Rectal smooth muscle tissue (tissue), 1 donor: ENCODE results near the gene SNRPD1.
"Not testable (repeated sequence)": the region's sequence is repeated elsewhere in the genome, so short reads cannot be mapped to it uniquely, and the experiment has no call there.

Experiments used
- H3K27ac ChIP-seq: one replicate; pipeline ENCODE4 v1.7.0; 2013; ENCODE audit warnings: low read depth, low read length, inconsistent platforms
- H3K27me3 ChIP-seq: one replicate; pipeline ENCODE4 v1.7.0; 2013; ENCODE audit warnings: low read length; ENCODE audit not compliant: control insufficient read depth, insufficient read depth
- H3K36me3 ChIP-seq: one replicate; pipeline ENCODE4 v1.7.0; 2013; ENCODE audit warnings: low read length; ENCODE audit not compliant: control insufficient read depth, insufficient read depth
- H3K4me1 ChIP-seq: one replicate; pipeline ENCODE4 v1.7.0; 2013; ENCODE audit warnings: low read length; ENCODE audit not compliant: control insufficient read depth, insufficient read depth
- H3K4me3 ChIP-seq: one replicate; pipeline ENCODE4 v1.7.0; 2013; ENCODE audit warnings: low read length
- H3K9ac ChIP-seq: one replicate; pipeline ENCODE4 v1.7.0; 2013; ENCODE audit warnings: low read length

The SNRPD1 gene

GRCh38 chr18:21604671-21605070, 7.4 kb upstream of the SNRPD1 start:
- Histone ChIP-seq H3K27ac (no peak overlapping the region), H3K4me3 (no peak overlapping the region), H3K9ac (no peak overlapping the region), H3K27me3 (no peaks in the 10 kb centered on the region), H3K36me3 (no peaks in the 10 kb centered on the region), H3K4me1 (no peaks in the 10 kb centered on the region)

- Histone ChIP-seq H3K4me1 (no peaks in the 10 kb centered on the region), H3K27ac (no peak overlapping the region), H3K27me3 (no peaks in the 10 kb centered on the region), H3K4me3 (no peak overlapping the region), H3K36me3 (no peaks in the 10 kb centered on the region), H3K9ac (no peak overlapping the region)
These were observed 6.9 kb upstream of the SNRPD1 start for GRCh38 chr18:21605213-21605612.

- H3K9ac ChIP-seq, H3K4me1 ChIP-seq, H3K27ac ChIP-seq, H3K27me3 ChIP-seq, H3K36me3 ChIP-seq: not testable (repeated sequence)
- H3K4me3 ChIP-seq = peak overlapping the region; percentile 93
These were observed 551 bp upstream of the SNRPD1 start for GRCh38 chr18:21611401-21612124.

GRCh38 chr18:21621640-21622039, 9.5 kb downstream of the SNRPD1 start:
- H3K9ac ChIP-seq, H3K4me1 ChIP-seq, H3K27ac ChIP-seq, H3K4me3 ChIP-seq, H3K27me3 ChIP-seq: not testable (repeated sequence)
- H3K36me3 ChIP-seq = peaks cover 12% of the 10 kb centered on the region

GRCh38 chr18:21629089-21629832, 17.1 kb downstream of the SNRPD1 start:
- H3K27me3 ChIP-seq = no peaks in the 10 kb centered on the region
- H3K4me3 ChIP-seq = no peak overlapping the region
- H3K36me3 ChIP-seq = peaks cover 6% of the 10 kb centered on the region
- H3K4me1 ChIP-seq = no peaks in the 10 kb centered on the region
- H3K27ac ChIP-seq = no peak overlapping the region
- H3K9ac ChIP-seq = no peak overlapping the region

- H3K4me1 ChIP-seq = no peaks in the 10 kb centered on the region
- H3K9ac ChIP-seq = no peak overlapping the region
- H3K27ac ChIP-seq = no peak overlapping the region
- no peaks in the 10 kb centered on the region for H3K36me3 ChIP-seq
- H3K4me3 ChIP-seq = no peak overlapping the region
- H3K27me3 ChIP-seq = no peaks in the 10 kb centered on the region
These were observed 20.3 kb downstream of the SNRPD1 start for GRCh38 chr18:21632393-21632792.

GRCh38 chr18:21634588-21635199, 22.6 kb downstream of the SNRPD1 start:
- Histone ChIP-seq H3K9ac (no peak overlapping the region), H3K36me3 (no peaks in the 10 kb centered on the region), H3K4me1 (no peaks in the 10 kb centered on the region), H3K27me3 (no peaks in the 10 kb centered on the region), H3K27ac (no peak overlapping the region), H3K4me3 (no peak overlapping the region)

GRCh38 chr18:21636769-21637168, 24.7 kb downstream of the SNRPD1 start:
- H3K4me1 ChIP-seq = no peaks in the 10 kb centered on the region
- no peaks in the 10 kb centered on the region for H3K36me3 ChIP-seq
- H3K27me3 ChIP-seq = no peaks in the 10 kb centered on the region
- no peak overlapping the region for H3K9ac ChIP-seq
- H3K27ac ChIP-seq = no peak overlapping the region
- no peak overlapping the region for H3K4me3 ChIP-seq

GRCh38 chr18:21638822-21639221, 26.7 kb downstream of the SNRPD1 start:
- no peaks in the 10 kb centered on the region for H3K27me3 ChIP-seq
- H3K4me1 ChIP-seq = no peaks in the 10 kb centered on the region
- H3K4me3 ChIP-seq = no peak overlapping the region
- H3K27ac ChIP-seq = no peak overlapping the region
- no peaks in the 10 kb centered on the region for H3K36me3 ChIP-seq
- H3K9ac ChIP-seq = no peak overlapping the region

GRCh38 chr18:21640375-21640774, 28.3 kb downstream of the SNRPD1 start:
- not testable (repeated sequence) for H3K27me3 ChIP-seq, H3K4me1 ChIP-seq, H3K9ac ChIP-seq, H3K4me3 ChIP-seq, H3K36me3 ChIP-seq, H3K27ac ChIP-seq

- H3K27ac ChIP-seq = no peak overlapping the region
- no peaks in the 10 kb centered on the region for H3K4me1 ChIP-seq
- H3K36me3 ChIP-seq = no peaks in the 10 kb centered on the region
These were observed 38.2 kb downstream of the SNRPD1 start for GRCh38 chr18:21650311-21650710.

GRCh38 chr18:21652073-21652472, 40.0 kb downstream of the SNRPD1 start:
- no peaks in the 10 kb centered on the region for H3K27me3 ChIP-seq
- no peaks in the 10 kb centered on the region for H3K4me1 ChIP-seq
- no peak overlapping the region for H3K4me3 ChIP-seq
- no peak overlapping the region for H3K9ac ChIP-seq
- no peak overlapping the region for H3K27ac ChIP-seq
- no peaks in the 10 kb centered on the region for H3K36me3 ChIP-seq

More at GRCh38 chr18:21650311-21650710, 38.2 kb downstream of the SNRPD1 start:
- Histone ChIP-seq H3K27me3 (no peaks in the 10 kb centered on the region), H3K4me3 (no peak overlapping the region), H3K9ac (no peak overlapping the region)
